Neutrophil (primary cell): ENCODE results near the gene KREMEN1.

ENCODE experiments used
- H3K27ac ChIP-seq: fragments of 200-600 bp; sonication (generic); 2 replicates; pipeline ENCODE4 v1.5.1; 2016; ENCODE audit warnings: mild to moderate bottlenecking, moderate library complexity
- H3K27me3 ChIP-seq: fragments of 200-600 bp; sonication (generic); 2 replicates; pipeline ENCODE4 v1.6.0; 2016; ENCODE audit warnings: mild to moderate bottlenecking
- H3K36me3 ChIP-seq: fragments of 200-600 bp; sonication (generic); 2 replicates; pipeline ENCODE4 v1.5.1; 2017
- H3K4me1 ChIP-seq, 2 experiments: fragments of 200-600 bp in 1 of 2; sonication (generic) in 1 of 2; 1 replicate in 1 of 2; 2 replicates in 1 of 2; pipeline versions ENCODE4 v1.5.1 to v1.6.1; 2013 to 2016; ENCODE audit warnings: low read depth in 1 of 2, low read length in 1 of 2, mild to moderate bottlenecking in 1 of 2, moderate library complexity in 1 of 2; ENCODE audit not compliant: control insufficient read depth in 1 of 2, insufficient read depth in 1 of 2
- H3K4me3 ChIP-seq, 2 experiments: fragments of 200-600 bp in 1 of 2; sonication (generic) in 1 of 2; 1 replicate in 1 of 2; 2 replicates in 1 of 2; pipeline ENCODE4 v1.5.1; 2013 to 2016; ENCODE audit warnings: low read depth in 1 of 2, low read length in 1 of 2, mild to moderate bottlenecking in 1 of 2, moderate library complexity in 1 of 2
- H3K9me3 ChIP-seq: fragments of 200-600 bp; sonication (generic); 2 replicates; pipeline ENCODE4 v1.5.1; 2016
- TF ChIP-seq, protein P1 (sequence below): fragments of 200-600 bp; sonication (generic); IDR thresholded peaks from 2 replicates; pipeline ENCODE4 v1.5.1; 2016; ENCODE audit warnings: antibody characterized with exemption

The KREMEN1 gene

DNA sequence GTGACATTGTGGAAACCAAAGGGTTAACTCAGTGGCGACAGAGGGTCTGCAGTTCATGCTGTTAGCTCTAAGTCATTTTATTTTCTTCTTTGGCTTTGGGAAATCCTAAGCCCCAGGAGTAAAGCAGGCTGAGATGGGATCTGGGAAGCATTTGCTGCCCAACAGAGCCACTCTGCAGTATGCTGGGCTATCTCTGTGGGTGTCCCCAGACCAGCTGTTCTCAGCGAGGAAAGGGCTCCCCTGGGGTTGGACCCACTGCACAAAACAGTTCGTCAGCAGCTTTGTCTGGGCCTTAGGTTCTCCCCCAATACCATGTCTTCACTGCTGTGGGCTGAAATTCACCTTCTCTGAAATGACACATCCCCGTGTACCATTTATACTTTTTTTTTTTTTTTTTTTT, 34.0 kb downstream of the KREMEN1 start:
- no peaks in the 10 kb centered on the region for H3K9me3 ChIP-seq
- H3K4me1 ChIP-seq: no peaks in the 10 kb centered on the region
- H3K4me3 ChIP-seq: no peak overlapping the region
- TF ChIP-seq, protein P1, sequence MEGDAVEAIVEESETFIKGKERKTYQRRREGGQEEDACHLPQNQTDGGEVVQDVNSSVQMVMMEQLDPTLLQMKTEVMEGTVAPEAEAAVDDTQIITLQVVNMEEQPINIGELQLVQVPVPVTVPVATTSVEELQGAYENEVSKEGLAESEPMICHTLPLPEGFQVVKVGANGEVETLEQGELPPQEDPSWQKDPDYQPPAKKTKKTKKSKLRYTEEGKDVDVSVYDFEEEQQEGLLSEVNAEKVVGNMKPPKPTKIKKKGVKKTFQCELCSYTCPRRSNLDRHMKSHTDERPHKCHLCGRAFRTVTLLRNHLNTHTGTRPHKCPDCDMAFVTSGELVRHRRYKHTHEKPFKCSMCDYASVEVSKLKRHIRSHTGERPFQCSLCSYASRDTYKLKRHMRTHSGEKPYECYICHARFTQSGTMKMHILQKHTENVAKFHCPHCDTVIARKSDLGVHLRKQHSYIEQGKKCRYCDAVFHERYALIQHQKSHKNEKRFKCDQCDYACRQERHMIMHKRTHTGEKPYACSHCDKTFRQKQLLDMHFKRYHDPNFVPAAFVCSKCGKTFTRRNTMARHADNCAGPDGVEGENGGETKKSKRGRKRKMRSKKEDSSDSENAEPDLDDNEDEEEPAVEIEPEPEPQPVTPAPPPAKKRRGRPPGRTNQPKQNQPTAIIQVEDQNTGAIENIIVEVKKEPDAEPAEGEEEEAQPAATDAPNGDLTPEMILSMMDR: no peak
- H3K27ac ChIP-seq: no peak overlapping the region
- H3K36me3 ChIP-seq: no peaks in the 10 kb centered on the region
- H3K27me3 ChIP-seq: no peaks in the 10 kb centered on the region

- TF ChIP-seq, protein P1: no peak
- no peak overlapping the region for H3K27ac ChIP-seq
- no peaks in the 10 kb centered on the region for H3K36me3 ChIP-seq
- no peaks in the 10 kb centered on the region for H3K9me3 ChIP-seq
- no peak overlapping the region for H3K4me3 ChIP-seq
- no peaks in the 10 kb centered on the region for H3K4me1 ChIP-seq
- no peaks in the 10 kb centered on the region for H3K27me3 ChIP-seq
These were observed 35.3 kb downstream of the KREMEN1 start for GRCh38 chr22:29108137-29108536.

DNA sequence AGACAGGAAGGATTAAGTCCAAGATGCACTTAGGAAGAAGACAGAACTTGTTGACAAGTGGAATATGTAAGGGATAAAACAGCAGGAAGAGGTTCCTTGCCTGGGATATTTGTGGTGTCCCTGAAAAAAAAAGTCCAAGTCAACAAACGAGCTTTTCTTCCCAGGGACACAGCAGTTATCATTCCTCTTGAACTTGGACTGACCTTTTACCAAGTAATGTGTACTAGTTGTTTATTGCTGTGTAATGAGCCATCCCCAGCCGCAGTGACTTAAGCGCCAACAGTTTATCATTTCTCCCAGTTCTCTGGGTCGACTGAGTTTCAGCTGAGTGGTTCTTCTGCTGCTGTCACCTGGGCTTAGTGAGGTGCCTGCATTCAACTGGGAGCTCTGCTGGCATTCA, 37.0 kb downstream of the KREMEN1 start:
- Histone ChIP-seq H3K4me3 (no peak overlapping the region), H3K27ac (no peak overlapping the region), H3K27me3 (no peaks in the 10 kb centered on the region), H3K36me3 (no peaks in the 10 kb centered on the region), H3K4me1 (no peaks in the 10 kb centered on the region), H3K9me3 (no peaks in the 10 kb centered on the region)
- TF ChIP-seq, protein P1: no peak

DNA sequence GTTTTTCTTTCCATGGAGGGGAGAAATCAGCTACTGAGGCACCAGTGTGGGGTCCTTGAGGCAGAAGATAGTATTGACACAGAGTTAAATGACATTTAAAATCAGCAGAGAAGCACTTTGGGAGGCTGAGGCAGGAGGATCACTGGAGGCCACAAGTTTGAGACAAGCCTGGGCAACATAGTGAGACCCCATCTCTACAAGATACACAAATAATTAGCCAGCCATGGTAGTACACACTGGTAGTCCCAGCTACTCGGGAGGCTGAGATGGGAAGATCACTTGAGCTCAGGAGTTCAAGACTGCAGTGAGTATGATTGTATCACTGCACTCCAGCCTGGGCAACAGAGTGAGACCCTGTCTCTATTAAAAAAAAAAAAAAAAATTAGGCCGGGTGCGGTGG, 38.1 kb downstream of the KREMEN1 start:
- Histone ChIP-seq H3K27ac (no peak overlapping the region), H3K27me3 (no peaks in the 10 kb centered on the region), H3K4me1 (peaks cover 4 to 5% of the 10 kb centered on the region in 2 experiments)

GRCh38 chr22:29112121-29112520, 39.3 kb downstream of the KREMEN1 start:
- H3K4me3 ChIP-seq: no peak overlapping the region
- TF ChIP-seq, protein P1: no peak
- no peaks in the 10 kb centered on the region for H3K27me3 ChIP-seq
- no peak overlapping the region for H3K27ac ChIP-seq
- peaks cover 15 to 17% of the 10 kb centered on the region in 2 experiments for H3K4me1 ChIP-seq
- no peaks in the 10 kb centered on the region for H3K9me3 ChIP-seq
- H3K36me3 ChIP-seq: no peaks in the 10 kb centered on the region

More for the DNA sequence above, 38.1 kb downstream of the KREMEN1 start:
- Histone ChIP-seq H3K4me3 (no peak overlapping the region), H3K9me3 (no peaks in the 10 kb centered on the region), H3K36me3 (no peaks in the 10 kb centered on the region)
- TF ChIP-seq, protein P1: no peak

GRCh38 chr22:29112681-29113080, 39.8 kb downstream of the KREMEN1 start:
- Histone ChIP-seq H3K4me3 (no peak overlapping the region), H3K36me3 (no peaks in the 10 kb centered on the region), H3K27ac (no peak overlapping the region), H3K9me3 (no peaks in the 10 kb centered on the region), H3K27me3 (no peaks in the 10 kb centered on the region), H3K4me1 (peaks cover 21 to 23% of the 10 kb centered on the region in 2 experiments)
- TF ChIP-seq, protein P1: no peak
